LoVo (cell line): ENCODE data around the gene SIGLEC15.
"Not testable (repeated sequence)": the region's sequence is repeated elsewhere in the genome, so short reads cannot be mapped to it uniquely, and the experiment has no call there.

ENCODE experiments used
- DNase-seq: peaks from one replicate; pipeline ENCODE4 v3.0.0-alpha.2; 2016; ENCODE audit warnings: low spot score

The SIGLEC15 gene

DNA sequence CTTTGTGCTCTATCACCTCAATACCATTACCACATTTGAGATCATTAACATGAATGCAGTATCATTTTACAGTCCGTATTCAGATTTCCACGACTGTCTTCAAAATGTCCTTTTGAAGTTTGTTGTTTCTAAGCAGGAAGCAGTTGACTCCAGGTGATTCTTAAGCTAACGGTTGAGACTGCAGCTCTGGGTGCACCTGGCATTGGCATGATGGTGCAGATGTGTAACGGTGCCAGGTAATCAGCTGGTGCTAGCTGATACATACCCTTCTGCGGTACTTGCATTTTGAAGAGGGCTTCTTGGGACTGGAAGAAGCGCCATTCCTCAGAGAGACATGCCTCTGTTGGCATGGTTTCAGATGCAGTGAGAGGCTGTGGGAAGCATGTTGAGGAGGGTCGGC lies 19.5 kb downstream of the SIGLEC15 start:
- no peak for DNase-seq

DNA sequence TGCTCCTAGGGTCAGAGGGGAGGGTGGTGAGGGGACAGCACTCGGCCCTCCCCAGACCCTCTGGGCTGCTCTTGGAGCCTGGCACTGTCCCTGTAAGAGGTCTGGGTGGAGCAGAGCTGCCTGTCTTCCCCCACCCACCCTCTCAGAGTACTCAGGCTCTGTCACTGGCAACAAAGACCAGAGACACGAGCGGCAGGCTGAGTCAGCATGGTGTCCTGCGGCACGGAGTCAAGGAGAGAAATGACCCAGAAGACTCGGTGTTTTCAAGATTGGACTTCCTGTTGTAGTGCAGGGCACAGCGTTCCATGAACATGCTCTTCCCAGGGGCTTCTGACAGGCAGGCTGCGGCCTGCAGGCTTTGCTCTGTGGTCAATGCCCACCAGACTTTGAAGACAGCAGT lies 19.9 kb downstream of the SIGLEC15 start:
- DNase-seq = no peak

DNA sequence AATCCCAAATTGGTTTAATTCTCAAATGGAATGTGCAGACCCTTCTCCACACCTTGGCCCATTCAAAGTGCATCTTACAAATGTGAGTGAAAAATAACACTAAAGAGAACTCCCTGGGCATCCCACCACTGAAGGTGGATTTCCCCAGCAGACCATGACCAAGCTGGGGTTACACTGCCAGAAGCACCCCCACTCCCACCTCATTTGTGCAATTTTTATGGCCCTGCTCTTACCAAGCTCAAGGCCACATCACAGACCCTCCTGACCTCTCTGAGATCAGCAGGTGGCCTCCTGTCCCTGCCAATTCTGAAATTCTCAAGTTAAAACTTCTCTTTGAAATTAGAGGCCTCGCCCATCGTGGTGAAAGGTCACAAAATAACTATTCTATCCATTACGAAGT lies 21.6 kb downstream of the SIGLEC15 start:
- peak; percentile 33 for DNase-seq

DNA sequence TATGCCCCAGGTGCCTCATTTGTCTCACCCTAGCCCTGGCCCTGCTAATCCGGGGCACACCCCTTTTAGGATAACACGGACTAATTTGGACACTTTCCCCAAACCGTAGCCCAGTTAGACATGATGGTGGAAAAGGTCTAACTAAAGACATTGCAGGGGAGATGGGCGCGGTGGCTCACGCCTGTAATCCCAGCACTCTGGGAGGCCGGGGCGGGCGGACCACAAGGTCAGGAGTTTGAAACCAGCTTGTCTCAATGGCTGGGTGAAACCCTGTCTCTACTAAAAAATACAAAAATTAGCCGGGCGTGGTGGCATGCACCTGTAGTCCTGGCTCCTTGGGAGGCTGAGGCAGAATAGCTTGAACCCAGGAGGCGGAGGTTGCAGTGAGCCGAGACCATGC lies 23.2 kb downstream of the SIGLEC15 start:
- DNase-seq = not testable (repeated sequence)

DNA sequence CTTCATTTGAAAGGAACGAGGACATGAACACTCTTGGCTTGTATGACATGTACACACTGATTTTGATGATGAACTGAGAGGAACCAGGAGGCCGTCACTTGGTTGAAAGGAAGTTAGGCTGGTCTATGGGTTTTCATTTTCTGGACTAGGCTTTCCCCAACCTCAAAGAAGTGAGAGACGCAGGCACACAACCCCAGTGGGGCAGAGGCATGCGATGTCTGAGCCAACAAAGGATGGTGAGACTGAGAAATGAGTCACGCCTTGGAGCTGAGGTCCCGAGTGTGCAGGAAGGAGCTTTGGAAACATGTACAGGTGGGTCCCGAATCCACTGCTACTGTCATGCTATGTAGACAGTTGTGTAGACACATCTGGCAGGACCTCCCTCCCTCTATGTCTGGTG lies 24.1 kb downstream of the SIGLEC15 start:
- no peak for DNase-seq

DNA sequence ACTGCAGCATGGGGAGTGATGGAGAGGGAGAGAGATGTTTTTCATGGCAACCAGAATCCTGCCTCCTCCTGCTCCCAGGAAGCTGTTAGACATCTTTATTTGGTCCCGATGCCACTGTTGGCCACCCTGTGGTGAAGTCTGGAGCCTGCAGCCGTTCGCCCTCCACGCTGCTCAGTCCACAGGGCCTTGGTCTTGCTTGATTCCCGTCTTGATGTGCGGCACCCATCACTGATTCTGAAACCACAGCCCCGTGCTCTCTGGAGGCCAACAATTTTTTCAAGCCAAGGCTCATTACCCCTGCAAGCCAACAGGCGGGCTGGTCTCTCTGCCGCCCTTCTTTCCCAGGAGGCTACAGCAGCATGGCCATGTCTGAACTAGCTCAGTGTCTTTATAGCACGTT lies 24.5 kb downstream of the SIGLEC15 start:
- no peak for DNase-seq

DNA sequence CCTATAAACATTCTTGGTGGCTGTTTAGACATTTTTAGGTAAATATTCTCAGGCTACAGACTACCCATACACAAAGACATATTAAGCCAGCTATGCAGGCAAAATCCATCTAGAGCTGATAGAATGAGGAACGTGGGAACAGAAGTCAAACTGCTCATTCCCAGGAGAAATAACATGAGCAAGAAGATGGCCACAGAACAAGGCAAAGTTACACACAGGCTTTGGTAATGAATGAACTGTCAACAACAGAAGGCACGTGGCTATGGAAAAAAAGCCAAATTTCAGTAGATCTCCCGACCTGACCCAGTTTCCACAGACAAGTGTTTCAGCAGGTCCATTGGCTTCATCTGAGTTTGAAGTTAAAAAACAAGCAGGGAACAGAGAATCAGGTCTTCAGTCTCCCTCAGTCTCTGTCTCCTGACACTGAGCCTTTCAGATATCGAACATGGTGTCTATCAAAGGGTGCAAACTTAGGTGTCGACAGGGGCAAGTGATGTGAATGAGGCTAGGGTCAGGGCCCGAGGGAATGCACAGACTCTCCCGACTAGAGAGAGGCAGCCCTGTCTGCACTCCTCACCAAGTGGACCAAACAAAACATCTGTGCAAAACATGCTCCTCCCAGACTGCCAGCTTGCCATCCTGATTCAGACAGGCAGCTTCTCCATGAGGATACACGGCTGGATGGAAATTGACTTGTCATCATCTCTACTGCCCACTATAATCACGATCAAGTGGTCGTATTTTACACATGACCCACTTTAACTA lies 25.9 kb downstream of the SIGLEC15 start:
- DNase-seq = no peak

DNA sequence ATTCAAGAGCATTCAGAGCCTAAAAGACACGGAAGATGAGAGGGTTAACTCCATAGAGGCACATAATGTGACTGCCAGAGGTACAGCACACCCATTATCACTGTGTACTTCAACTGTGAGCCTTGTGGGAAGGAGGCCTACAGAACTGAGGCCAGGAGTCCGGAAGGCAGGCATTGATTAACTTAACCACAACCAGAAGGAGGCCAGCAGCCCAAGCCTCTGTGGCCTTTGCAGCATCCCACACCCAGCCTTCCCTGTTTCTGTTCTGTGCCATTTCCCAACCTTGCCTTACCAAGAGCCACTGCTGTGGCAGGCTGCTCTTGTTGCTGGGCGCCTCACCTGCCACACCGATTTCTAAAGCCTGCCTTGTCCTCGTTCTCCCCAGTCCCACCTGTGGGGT lies 27.2 kb downstream of the SIGLEC15 start:
- no peak for DNase-seq

DNA sequence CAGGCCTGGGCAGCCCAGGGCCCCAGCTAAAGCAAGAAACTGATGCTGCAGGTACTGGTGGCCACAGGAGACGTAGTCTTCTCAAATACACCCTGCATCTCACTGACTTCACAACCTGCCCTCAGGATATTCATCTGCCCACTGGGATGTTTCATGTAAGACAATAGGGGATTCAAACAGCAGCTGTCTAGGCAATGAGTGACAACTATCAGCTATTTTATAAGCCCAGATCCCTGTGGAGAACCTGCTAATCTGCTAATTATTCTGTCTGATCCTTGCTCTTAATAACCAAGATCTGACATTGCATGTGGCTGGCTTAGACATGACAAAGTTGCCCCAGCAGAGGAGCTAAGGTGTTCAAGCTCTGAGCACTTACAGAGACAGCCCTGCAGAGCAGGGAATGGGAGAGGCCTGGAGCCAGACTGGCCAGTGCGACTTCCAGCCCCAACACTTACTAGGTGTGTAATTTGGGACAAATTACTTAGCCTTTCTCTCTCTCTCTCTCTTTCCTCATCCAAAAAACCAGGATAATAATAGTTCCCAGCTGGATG lies 28.6 kb downstream of the SIGLEC15 start:
- no peak for DNase-seq

DNA sequence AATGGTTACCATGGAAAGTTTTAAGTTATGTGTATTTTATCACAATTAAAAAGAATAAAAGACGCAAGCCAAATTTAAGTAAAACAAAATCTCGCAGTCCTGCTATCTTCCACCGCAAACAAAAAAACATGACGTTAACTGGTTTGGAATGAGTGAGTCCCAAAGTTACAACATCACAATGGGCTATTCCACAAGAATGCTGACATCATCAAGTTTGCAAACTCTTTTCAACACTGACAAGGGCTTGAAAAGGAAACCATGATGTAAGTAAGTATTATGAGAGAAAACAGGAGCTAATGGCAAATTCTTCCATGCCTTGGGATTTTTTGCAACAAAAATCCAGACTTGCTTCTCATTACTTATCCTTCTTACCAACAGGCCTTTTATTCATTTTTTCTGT lies 31.1 kb downstream of the SIGLEC15 start:
- no peak for DNase-seq

DNA sequence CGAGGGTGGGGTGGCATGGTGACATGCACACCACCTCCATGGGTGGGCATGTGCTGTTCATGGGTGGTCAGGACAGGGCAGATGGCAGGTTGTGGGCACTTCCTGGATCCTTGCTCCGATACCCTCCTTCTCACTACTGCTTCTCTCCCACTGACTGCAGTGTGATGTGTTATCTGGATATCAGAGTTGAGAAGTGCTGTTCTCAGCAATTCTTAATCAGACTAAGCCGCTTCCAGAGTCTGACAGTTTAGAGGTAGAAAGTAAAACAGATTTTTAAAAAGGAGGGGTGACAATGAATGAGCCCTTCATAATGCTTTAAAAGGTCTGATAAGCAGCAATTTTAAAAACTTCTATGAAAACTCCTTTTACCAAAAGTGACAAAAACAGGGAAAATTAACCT lies 33.9 kb downstream of the SIGLEC15 start:
- DNase-seq = no peak

DNA sequence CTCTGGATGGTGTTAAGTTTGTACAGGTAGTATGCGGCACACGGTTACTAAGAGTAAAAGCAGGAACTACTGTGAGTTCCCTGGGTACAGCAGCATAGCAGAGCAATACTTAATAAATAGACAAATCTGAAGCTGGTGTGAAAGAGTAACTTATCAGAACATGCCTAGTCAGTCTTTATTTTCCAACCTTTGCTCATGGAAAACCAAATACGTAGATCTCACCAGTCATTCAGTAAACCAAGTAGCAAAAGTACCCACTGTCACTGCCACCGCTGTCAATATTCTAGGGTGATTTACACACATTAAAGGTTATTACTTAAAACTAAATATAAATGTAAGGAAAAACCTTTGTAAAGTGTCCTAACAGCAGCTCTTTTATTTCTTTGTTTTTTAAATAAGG lies 35.0 kb downstream of the SIGLEC15 start:
- no peak for DNase-seq

DNA sequence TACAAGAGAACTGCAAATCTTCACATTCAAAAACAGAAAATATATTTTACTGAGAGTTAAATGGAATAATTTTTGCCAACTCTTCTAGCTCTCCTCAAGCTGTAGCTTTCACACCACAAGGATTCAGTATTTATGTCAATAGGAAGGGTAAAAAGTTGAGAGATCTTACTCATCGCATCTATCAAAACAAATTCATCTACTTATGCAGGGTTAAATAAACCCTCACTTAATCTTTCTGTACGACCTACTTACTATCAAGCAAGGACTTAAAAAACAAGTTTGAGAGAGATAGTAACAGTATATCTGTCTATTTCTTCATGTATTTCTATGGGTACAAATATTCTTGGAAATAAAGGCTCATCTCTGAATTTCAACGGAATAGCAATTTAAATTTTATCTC lies 35.5 kb downstream of the SIGLEC15 start:
- DNase-seq = no peak

DNA sequence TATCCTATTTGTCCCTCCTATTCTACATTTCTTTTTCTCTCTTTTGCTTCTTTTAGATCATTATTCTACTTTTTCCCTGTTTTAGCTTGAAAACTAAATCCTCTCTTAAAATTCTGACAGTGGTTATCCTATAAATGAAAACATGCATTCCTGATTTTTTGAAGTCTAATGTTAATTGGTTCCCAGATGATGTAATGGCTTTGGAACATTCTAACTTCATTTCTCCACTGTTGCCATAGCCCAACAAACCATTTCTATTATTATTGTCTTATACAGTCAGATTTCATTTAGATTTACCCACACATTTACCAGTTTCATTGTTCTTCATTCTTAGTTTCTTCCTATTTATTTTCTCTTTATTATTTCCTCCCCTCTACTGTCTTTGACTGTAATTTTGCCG lies 36.5 kb downstream of the SIGLEC15 start:
- no peak for DNase-seq

DNA sequence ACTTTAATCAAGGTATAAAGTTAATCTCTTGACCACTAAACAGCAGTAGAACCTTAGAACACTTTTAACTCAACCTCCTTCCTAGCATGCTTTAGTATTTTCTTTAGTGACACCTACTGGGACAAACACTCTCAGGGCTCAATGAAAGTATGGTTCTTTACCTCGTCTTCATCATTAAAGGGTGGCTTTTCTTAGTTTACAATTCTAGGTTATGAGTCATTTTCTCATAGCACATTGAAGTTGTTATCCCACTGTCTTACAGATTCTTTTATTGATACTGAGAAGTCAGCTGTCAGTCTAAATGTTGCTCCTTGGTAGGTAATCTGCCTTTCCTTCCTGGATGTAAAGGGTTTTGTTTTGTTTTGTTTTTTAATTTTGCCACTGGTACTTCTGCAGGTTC lies 38.0 kb downstream of the SIGLEC15 start:
- no peak for DNase-seq

DNA sequence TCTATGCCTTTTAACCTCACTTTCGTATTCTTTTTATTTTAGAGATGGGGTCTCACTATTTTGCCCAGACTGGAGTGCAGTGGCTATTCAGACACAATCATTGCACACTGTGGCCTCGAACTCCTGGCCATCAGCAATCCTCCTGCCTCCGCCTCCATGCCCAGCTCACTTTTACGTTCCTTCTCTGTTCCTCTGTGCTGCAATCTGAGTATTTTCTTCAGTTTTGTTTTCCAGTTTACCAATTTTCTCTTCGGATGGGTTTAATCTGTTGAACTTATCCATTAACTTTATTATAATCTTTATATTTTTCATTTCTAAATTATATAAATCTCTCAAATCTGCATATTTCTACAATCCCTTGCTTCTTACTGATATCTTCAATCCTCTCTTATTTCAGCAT lies 38.6 kb downstream of the SIGLEC15 start:
- no peak for DNase-seq

DNA sequence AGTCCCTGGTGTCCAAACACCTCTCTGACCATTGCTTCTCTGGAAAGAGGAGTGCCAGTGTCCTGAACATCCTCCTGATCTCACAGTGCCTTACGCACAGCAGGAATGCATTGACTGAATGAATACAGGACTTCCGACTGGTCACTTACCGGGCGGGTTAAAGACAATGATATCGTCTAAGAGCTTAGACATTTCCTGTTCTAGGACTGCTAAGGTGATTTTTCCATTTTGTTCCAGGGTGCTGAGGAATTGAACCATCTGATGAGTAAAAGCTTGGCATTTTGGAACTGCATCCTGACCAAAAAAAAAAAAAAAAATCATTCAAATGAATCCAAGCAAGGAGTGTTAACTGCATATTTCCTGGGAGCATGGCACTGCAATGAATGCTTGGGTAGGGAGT lies 40.0 kb downstream of the SIGLEC15 start:
- DNase-seq = no peak

DNA sequence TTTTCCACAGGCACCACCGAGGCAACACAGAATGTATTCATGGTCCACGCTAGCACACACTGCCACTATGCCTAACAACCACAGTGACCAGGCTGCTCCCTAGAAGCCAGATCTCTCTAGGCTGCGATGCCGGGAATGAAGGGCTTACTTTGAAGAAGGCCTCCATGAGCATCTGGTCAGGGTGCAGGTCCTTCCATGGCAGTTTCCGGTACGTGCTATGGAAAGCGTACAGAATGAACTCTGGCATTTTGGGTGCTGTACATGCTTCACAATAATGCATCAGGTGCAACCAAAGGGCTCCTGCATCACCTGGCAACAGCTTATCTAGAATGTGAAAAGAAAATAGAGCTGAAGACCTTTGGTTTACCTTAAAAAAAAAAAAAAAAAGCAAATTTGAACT lies 44.9 kb downstream of the SIGLEC15 start:
- DNase-seq = no peak

DNA sequence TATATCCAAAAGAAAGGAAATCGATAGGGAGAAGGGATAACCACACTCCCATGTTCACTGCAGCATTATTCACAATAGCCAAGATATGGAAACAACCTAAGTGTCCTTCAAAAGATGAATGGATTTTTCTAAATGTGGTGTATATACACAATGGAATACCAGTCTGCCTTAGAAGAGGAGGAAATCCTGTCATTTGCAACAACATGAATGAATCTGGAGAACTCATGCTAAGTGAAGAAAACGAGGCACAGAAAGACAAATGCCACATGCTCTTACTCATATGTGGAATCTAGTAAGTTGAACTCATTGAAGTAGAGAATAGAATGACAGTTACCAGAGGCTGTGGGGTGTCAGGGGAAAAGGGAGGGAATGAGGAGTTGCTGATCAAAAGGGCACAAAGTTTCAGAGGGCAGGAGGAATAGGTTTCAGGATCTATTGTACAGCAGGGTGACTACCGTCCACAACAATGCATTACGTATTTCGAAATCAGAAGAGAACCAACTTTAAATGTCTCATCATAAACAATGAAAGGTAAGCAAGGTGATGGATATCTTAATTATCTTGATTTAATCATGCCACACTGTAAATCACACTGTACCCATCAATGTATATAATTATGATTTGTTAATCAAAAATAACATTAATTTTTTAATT lies 46.1 kb downstream of the SIGLEC15 start:
- no peak for DNase-seq

DNA sequence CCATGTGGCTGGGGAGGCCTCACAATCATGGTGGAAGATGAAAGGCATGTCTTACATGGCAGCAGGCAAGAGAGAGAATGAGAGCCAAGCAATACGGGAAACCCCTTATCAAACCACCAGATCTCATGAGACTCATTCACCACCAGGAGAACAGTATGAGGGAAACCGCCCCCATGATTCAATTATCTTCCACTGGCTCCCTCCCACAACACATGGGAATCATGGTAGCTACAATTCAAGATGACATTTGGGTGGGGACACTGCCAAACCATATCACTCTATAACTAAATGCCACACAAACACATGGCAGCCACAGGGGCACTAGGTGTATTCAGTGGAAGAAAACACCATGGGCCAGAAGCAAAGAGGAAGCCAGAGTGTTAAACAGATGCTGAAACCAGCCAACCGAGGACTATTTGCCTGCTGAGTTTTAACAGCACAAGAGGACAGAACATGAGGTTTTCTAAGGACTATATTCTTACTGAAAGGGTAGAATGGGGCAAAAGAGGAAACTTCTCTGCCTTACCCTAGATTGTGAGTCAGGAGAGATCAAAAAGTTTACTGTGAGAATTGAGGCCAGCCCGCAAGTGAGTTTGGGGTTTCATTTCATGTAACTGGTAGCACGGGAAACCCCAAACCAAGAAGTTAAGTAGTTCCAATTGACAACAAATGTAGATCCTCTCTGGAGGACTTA lies 49.2 kb downstream of the SIGLEC15 start:
- no peak for DNase-seq

DNA sequence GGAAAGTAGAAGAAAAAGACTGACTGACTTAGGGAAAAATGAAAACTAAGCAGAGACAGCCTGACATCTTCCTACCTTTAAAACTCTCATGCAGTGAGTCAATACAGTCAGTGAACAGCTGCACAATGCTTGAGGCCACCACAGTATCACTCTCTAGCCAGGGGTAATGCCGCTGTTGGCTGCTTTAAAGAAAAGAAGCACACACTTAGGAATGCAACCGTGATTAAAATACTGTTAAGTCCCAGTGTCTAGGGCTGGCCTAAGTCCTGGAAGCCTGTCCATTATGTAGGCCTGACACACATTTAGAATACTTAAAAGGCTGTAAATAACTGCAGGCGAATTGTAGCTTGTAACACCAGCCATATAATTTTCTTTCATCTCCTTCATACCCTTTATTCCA lies 50.7 kb downstream of the SIGLEC15 start:
- DNase-seq = no peak

DNA sequence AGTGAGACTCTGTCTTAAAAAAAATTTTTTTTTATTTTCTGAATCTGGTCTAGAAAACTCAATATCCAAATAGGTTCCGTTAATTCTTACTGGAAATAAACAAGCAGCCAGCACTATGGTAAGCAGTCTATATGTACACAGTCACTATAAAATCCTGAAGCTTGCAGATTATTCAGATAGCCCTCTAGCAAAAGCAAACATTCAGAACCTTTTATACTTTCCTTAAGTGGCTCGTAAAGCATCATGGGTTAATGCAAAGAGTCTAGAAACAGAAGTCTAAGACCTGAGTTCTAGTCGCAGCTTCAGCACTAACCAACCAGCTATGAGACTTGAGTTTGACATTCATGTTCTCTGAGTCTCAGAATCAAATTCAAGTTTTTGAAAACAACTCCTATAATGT lies 51.9 kb downstream of the SIGLEC15 start:
- no peak for DNase-seq
